Jurkat, Clone E6-1 (cell line): ENCODE measurements around the gene TPGS1.

ENCODE experiments used
- DNase-seq: peaks from one replicate; pipeline ENCODE4 v3.0.0-alpha.2; 2011; ENCODE audit warnings: low read depth, low spot score
- H3K4me3 ChIP-seq: 2 replicates; pipeline ENCODE4 v1.5.1; 2011; ENCODE audit warnings: mild to moderate bottlenecking, low read length, control low read depth, moderate library complexity

TPGS1 gene

GRCh38 chr19:555474-555808 is 48.1 kb downstream of the TPGS1 start:
- DNase-seq: no peak
- no peak overlapping the region for H3K4me3 ChIP-seq

- no peak for DNase-seq
- H3K4me3 ChIP-seq: no peak overlapping the region
These were observed 49.5 kb downstream of the TPGS1 start for GRCh38 chr19:556611-557382.

- H3K4me3 ChIP-seq: no peak overlapping the region
These were observed 51.6 kb downstream of the TPGS1 start for GRCh38 chr19:558770-559439.

GRCh38 chr19:560121-560520 is 52.8 kb downstream of the TPGS1 start:
- DNase-seq: no peak

More at GRCh38 chr19:558770-559439, 51.6 kb downstream of the TPGS1 start:
- DNase-seq: no peak

GRCh38 chr19:566403-566802 is 59.1 kb downstream of the TPGS1 start:
- H3K4me3 ChIP-seq: no peak overlapping the region
- DNase-seq: no peak

More at GRCh38 chr19:560121-560520, 52.8 kb downstream of the TPGS1 start:
- no peak overlapping the region for H3K4me3 ChIP-seq

GRCh38 chr19:566844-567243 is 59.5 kb downstream of the TPGS1 start:
- H3K4me3 ChIP-seq: no peak overlapping the region
- no peak for DNase-seq

GRCh38 chr19:567296-567900 is 60.1 kb downstream of the TPGS1 start:
- no peak for DNase-seq
- H3K4me3 ChIP-seq: no peak overlapping the region
